ENCODE results near the gene CDC42BPA. TPM values are rescaled to one million over a fixed set of nuclear protein-coding genes. Genes with fewer than 3 reads are reported as not detected.

Gene CDC42BPA
- total RNA-seq, 8 experiments from 2014 or later: 36.0 to 89.0 (median 67.4) TPM

DNA sequence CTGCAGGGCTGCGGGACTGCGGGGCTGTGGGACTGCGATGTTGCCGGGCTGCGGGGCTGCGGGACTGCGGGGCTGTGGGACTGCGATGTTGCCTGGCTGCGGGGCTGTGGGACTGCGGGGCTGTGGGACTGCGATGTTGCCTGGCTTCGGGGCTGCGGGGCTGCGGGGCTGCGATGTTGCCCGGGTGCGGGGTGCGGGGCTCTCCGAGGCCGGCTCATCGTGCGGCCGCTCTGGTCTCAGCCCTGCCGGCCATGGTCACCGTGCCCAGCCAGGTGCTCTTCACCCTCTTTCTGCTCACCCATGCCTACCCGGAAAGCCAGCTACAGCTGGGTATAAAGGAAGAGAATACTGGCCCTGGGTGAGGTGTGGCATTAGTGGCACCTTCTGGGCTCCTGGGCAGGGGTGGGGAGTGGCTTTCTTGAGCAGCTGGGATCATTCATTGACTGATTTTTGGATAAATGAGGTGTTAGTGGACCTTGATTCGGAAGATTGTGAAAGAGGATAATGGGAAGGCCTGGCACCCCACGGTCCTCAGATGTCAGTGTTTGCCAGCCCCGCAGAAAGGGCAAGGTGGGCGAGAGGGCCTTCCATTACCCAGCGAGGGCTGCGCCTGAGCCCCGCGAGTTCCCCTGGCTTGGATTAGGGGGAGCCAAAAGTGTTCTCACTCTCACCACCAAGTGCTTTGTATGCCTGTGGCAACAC is 341.9 kb downstream of the CDC42BPA start:
- Histone ChIP-seq H3K4me1 (replicated peaks in 1 of 2) (peaks cover 22 to 24% of the 10 kb centered on the region in 2 donors), H3K27ac (peak overlapping the region in 1 of 2 donors; percentile 43), H3K4me3 (no peak overlapping the region)
- 85 to 100% (median 89%) methylated on average over 1 to 9 of the region's 34 CpGs; no CpG with 5 or more reads in 4 of the 10 experiments for WGBS, 10 experiments
- in situ Hi-C loops (cut with MboI; ENCODE audit: low pct_unique_long_range_greater_than_20kb in 2 of 9, low sequenced_read_pairs in 9 of 9, unreplicated experiment in 9 of 9): no loop called here
- no peak for ATAC-seq (replicated peaks in 6 of 8)

DNA sequence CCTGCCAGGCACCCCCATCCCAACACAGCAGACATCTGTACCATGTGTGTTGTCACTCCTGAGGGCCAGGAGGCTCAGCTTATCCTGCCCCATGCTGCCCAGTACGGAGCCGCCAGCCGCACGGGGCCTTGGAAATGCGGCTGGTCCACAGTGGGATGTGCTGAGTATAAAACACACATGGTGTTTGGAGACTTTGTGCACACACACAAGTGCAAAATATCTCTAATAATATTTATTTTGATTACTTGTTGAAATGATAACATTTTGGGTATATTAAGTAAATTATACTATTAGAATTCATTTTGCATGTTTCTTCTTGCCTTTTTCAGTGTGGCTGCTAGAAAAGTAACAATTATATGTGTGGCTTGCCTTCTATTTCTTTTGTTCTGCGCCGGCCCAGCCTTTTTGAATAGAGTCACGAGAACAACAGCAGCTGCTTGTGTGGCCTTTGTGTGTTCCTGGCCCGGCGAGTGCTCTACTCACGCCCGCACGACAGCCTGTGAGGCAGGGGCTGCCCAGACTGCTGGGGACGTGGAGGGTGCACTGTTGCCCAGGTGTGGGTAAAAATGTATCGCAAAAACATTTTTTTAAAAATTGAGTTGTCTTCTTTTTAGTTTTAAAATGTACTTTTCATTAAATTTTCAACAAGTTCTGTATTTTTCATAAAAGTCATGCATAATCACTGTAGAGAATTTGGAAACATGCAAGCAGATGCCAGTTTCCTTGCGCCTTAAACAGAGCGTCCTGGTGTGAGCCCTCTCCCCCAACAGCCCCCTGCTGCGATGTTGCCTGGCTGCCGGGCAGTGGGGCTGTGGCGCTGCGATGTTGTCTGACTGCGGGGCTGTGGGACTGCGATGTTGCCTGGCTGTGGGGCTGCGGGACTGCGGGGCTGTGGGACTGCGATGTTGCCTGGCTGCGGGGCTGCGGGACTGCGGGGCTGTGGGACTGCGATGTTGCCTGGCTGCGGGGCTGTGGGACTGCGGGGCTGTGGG is 342.7 kb downstream of the CDC42BPA start:
- H3K4me1 ChIP-seq (replicated peaks in 1 of 2): peaks cover 22 to 24% of the 10 kb centered on the region in 2 donors
- ATAC-seq (replicated peaks in 6 of 8): peak in 5 of 8 experiments; percentile 85 to 89 (median 86)
- H3K27ac ChIP-seq: peak overlapping the region; percentile 59 to 84
- in situ Hi-C loops (cut with MboI; ENCODE audit: low pct_unique_long_range_greater_than_20kb in 2 of 9, low sequenced_read_pairs in 9 of 9, unreplicated experiment in 9 of 9): no loop called here
- H3K4me3 ChIP-seq: no peak overlapping the region
- WGBS, 10 experiments: 12 to 93% (median 30%) methylated on average over 3 to 21 of the region's 32 CpGs

DNA sequence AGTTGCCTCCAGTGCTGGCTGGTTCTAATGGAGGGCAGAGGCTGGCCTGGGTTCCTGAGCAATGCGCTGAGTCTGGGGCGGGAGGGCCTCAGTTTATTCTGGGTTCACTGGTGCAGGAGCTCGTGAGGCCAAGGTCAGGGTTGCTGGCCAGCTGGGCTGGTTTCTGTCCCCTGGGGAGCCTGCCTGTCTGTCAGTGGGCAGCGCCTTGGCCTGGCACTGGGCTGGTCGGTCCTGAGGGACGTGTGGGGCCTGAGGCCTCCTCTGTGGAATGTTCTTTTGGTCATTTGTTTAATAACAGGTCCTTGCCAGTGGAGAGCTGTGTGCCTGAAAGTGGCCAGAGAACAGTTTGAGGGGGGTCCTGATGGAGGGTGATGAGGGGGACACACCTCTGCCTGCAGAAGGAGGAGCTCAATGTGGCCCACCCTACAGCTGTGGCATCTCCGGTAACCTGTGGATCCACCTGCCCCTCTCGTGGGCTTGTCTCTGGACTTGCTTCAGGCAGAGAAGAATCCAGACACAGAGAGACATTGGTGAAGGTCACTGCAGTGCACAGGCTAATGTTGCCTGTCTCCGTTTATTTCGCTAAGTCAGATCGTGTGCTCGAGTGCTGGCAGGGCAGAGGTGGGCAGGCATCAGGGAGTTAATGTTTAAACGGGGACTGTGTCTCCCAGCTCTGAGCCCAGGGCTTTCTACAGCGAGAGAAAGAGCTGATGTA is 343.6 kb downstream of the CDC42BPA start:
- peak overlapping the region; percentile 59 to 84 for H3K27ac ChIP-seq
- 31 to 69% (median 60%) methylated on average over 1 to 5 of the region's 14 CpGs; no CpG with 5 or more reads in 5 of the 10 experiments for WGBS, 10 experiments
- H3K4me3 ChIP-seq: no peak overlapping the region

GRCh38 chr1:226973898-226974543 is 344.3 kb downstream of the CDC42BPA start:
- ATAC-seq (replicated peaks in 6 of 8): peak in 3 of 8 experiments; percentile 77 to 92 (median 89)
- peak overlapping the region in 1 of 2 donors; percentile 84 for H3K27ac ChIP-seq
- in situ Hi-C loops (cut with MboI; ENCODE audit: low pct_unique_long_range_greater_than_20kb in 2 of 9, low sequenced_read_pairs in 9 of 9, unreplicated experiment in 9 of 9): no loop called here
- peaks cover 22 to 24% of the 10 kb centered on the region in 2 donors for H3K4me1 ChIP-seq (replicated peaks in 1 of 2)
- WGBS, 10 experiments: 60 to 88% (median 74%) methylated on average over 1 to 7 of the region's 11 CpGs; no CpG with 5 or more reads in 6 of the 10 experiments
- H3K4me3 ChIP-seq: no peak overlapping the region

More for the DNA sequence above, 343.6 kb downstream of the CDC42BPA start:
- peak in 7 of 8 experiments; percentile 5 to 48 (median 31) for ATAC-seq (replicated peaks in 6 of 8)
- H3K4me1 ChIP-seq (replicated peaks in 1 of 2): peaks cover 22 to 24% of the 10 kb centered on the region in 2 donors
- in situ Hi-C loops (cut with MboI; ENCODE audit: low pct_unique_long_range_greater_than_20kb in 2 of 9, low sequenced_read_pairs in 9 of 9, unreplicated experiment in 9 of 9): no loop called here

GRCh38 chr1:226973371-226973897 is 344.9 kb downstream of the CDC42BPA start:
- in situ Hi-C loops (cut with MboI; ENCODE audit: low pct_unique_long_range_greater_than_20kb in 2 of 9, low sequenced_read_pairs in 9 of 9, unreplicated experiment in 9 of 9): no loop called here
- peak overlapping the region in 1 of 2 donors; percentile 10 for H3K27ac ChIP-seq
- 100% methylated on average over 2 of the region's 5 CpGs; no CpG with 5 or more reads in 7 of the 10 experiments for WGBS, 10 experiments
- ATAC-seq (replicated peaks in 6 of 8): peak in 2 of 8 experiments; percentile 3 to 7
- no peak overlapping the region for H3K4me3 ChIP-seq
- peaks cover 22 to 24% of the 10 kb centered on the region in 2 donors for H3K4me1 ChIP-seq (replicated peaks in 1 of 2)

GRCh38 chr1:226972931-226973330 is 345.4 kb downstream of the CDC42BPA start:
- H3K27ac ChIP-seq: no peak overlapping the region
- peaks cover 22 to 24% of the 10 kb centered on the region in 2 donors for H3K4me1 ChIP-seq (replicated peaks in 1 of 2)
- in situ Hi-C loops (cut with MboI; ENCODE audit: low pct_unique_long_range_greater_than_20kb in 2 of 9, low sequenced_read_pairs in 9 of 9, unreplicated experiment in 9 of 9): no loop called here
- 85 to 100% (median 95%) methylated on average over 1 to 6 of the region's 6 CpGs; no CpG with 5 or more reads in 1 of the 10 experiments for WGBS, 10 experiments
- no peak overlapping the region for H3K4me3 ChIP-seq
- ATAC-seq (replicated peaks in 6 of 8): no peak

- Histone ChIP-seq H3K4me1 (replicated peaks in 1 of 2) (peaks cover 22 to 24% of the 10 kb centered on the region in 2 donors), H3K4me3 (no peak overlapping the region), H3K27ac (no peak overlapping the region)
- no peak for ATAC-seq (replicated peaks in 6 of 8)
- WGBS, 10 experiments: 46 to 100% (median 95%) methylated on average over 1 of the region's 1 CpG
- in situ Hi-C loops (cut with MboI; ENCODE audit: low pct_unique_long_range_greater_than_20kb in 2 of 9, low sequenced_read_pairs in 9 of 9, unreplicated experiment in 9 of 9): no loop called here
Measured at GRCh38 chr1:226971765-226972164, 346.5 kb downstream of the CDC42BPA start.

DNA sequence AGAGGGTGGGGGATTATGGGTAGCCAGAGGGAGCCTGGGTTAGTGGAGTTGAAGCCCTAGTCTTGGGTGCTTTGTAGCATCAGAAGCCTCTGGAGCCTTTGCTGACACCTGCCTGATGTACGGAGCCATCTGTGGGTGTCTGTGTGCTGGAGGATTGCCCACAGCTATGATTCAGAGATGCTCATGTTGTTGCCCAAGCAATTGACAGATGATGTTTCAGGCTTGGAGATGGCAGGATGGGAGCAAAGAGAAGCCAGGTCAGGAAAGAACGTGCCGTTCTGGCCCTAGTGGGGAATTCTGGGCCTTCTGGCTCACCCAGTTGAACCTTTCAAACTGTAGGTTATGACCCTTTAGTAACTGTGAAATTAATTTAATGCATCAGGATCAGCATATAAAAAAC is 350.6 kb downstream of the CDC42BPA start:
- in situ Hi-C loops (cut with MboI; ENCODE audit: low pct_unique_long_range_greater_than_20kb in 2 of 9, low sequenced_read_pairs in 9 of 9, unreplicated experiment in 9 of 9): no loop called here
- 10 to 100% (median 100%) methylated on average over 1 to 3 of the region's 3 CpGs; no CpG with 5 or more reads in 5 of the 10 experiments for WGBS, 10 experiments
- H3K4me1 ChIP-seq (replicated peaks in 1 of 2): no peaks in the 10 kb centered on the region
- no peak for ATAC-seq (replicated peaks in 6 of 8)
- no peak overlapping the region for H3K4me3 ChIP-seq
- H3K27ac ChIP-seq: no peak overlapping the region

DNA sequence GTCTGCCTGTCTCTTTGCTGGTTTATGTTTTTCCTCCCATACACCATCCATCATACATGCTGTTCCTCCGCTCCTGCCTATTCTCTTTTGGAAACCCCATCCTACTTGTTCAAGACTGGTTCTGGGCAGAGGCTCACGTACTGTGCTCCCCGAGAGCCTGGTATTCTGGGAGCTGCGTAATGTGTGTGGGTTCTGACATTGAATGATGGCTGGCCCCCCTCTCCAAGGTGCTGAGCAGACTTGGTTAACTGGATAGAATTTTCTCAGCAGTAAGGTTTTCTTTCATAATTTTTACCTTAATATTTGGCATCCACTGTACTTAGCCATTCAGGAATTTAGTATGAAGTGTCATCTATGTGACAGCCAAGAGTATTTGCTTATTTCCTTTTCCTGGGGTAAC is 351.6 kb downstream of the CDC42BPA start:
- Histone ChIP-seq H3K4me3 (no peak overlapping the region), H3K27ac (no peak overlapping the region), H3K4me1 (replicated peaks in 1 of 2) (no peaks in the 10 kb centered on the region)
- in situ Hi-C loops (cut with MboI; ENCODE audit: low pct_unique_long_range_greater_than_20kb in 2 of 9, low sequenced_read_pairs in 9 of 9, unreplicated experiment in 9 of 9): no loop called here
- ATAC-seq (replicated peaks in 6 of 8): no peak
- 80 to 100% (median 92%) methylated on average over 1 to 4 of the region's 4 CpGs; no CpG with 5 or more reads in 4 of the 10 experiments for WGBS, 10 experiments

GRCh38 chr1:226965581-226966440 is 352.5 kb downstream of the CDC42BPA start:
- ATAC-seq (replicated peaks in 6 of 8): no peak
- Histone ChIP-seq H3K4me1 (replicated peaks in 1 of 2) (no peaks in the 10 kb centered on the region), H3K27ac (no peak overlapping the region), H3K4me3 (no peak overlapping the region)
- 66 to 100% (median 90%) methylated on average over 2 to 12 of the region's 23 CpGs; no CpG with 5 or more reads in 2 of the 10 experiments for WGBS, 10 experiments
- in situ Hi-C loops (cut with MboI; ENCODE audit: low pct_unique_long_range_greater_than_20kb in 2 of 9, low sequenced_read_pairs in 9 of 9, unreplicated experiment in 9 of 9): no loop called here
